ENCODE measurements around the gene ATP6AP1. TPM values are rescaled to one million over a fixed set of nuclear protein-coding genes. Genes with fewer than 3 reads are reported as not detected.

ATP6AP1 gene, protein sequence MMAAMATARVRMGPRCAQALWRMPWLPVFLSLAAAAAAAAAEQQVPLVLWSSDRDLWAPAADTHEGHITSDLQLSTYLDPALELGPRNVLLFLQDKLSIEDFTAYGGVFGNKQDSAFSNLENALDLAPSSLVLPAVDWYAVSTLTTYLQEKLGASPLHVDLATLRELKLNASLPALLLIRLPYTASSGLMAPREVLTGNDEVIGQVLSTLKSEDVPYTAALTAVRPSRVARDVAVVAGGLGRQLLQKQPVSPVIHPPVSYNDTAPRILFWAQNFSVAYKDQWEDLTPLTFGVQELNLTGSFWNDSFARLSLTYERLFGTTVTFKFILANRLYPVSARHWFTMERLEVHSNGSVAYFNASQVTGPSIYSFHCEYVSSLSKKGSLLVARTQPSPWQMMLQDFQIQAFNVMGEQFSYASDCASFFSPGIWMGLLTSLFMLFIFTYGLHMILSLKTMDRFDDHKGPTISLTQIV
- total RNA-seq: 55.6 and 70.9 TPM in 2 replicates

DNA sequence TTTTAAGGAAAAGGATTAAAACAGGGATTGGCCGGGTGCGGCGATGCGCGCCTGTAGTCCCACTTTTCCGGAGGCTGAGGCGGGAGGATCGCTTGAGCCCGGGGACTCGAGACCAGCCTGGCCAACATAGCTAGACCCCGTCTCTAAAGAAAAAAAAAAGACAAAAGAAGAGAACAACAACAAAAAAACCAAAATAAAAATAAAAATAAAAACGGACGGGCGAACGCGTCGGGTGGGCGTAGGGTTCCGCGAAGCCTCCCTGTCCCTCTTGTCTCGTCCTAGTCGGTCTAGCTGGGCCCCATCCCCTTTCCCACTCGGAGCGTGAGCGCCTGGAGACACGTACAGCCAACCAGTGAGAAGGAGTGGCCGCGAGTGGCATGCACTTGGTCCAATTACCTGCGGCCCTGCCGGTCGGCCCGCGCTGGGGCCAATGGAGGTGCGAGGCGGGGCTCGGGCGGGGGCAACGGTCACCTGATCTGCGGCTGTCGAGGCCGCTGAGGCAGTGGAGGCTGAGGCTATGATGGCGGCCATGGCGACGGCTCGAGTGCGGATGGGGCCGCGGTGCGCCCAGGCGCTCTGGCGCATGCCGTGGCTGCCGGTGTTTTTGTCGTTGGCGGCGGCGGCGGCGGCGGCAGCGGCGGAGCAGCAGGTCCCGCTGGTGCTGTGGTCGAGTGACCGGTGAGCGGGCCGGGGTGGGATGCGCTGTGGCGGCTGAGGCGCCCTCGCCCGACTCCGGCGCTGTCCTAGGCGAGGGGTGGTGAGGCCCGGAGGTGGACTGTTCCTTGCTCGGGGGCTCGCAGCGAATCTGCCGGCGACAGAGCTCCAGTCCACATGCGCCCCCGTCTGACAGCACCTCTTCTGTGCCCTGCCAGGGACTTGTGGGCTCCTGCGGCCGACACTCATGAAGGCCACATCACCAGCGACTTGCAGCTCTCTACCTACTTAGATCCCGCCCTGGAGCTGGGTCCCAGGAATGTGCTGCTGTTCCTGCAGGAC, at the start of gene ATP6AP1:
TSS of gene ATP6AP1 (plus strand) at position 502 of the 996 bp plus-strand sequence. CDS start at position 518, 16 bp downstream.

DNA sequence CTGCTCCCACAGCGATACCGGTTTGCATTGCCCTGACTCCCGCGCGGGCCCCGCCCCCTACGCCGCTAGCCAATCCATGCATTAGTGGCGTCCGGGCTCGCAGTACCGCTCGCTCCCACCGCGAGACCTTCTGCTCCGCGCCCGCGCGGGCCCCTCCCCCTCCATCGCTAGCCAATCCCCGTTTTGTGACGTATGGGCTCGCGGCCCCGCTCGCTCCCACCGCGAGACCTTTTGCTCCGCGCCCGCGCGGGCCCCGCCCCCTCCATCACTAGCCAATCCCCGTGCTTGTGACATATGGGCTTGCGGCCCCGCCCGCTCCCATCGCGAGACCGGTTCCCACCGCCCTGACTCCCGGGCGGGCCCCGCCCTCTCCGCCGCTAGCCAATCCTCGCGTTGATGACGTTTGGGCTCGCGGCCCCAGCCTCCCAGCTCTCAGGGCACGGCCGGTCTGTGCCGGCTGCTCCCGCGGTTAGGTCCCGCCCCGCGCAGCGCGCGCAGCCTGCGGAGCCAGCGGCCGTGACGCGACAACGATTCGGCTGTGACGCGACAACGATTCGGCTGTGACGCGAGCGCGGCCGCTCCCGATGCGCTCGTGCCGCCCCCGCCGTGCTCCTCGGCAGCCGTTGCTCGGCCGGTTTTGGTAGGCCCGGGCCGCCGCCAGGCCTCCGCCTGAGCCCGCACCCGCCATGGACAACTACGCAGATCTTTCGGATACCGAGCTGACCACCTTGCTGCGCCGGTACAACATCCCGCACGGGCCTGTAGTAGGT, 49.5 kb upstream of the ATP6AP1 start, which contains the start of gene EMD:
TSS of gene EMD (plus strand) at position 497 of the 770 bp plus-strand sequence. CDS start at position 687, 190 bp downstream.

DNA sequence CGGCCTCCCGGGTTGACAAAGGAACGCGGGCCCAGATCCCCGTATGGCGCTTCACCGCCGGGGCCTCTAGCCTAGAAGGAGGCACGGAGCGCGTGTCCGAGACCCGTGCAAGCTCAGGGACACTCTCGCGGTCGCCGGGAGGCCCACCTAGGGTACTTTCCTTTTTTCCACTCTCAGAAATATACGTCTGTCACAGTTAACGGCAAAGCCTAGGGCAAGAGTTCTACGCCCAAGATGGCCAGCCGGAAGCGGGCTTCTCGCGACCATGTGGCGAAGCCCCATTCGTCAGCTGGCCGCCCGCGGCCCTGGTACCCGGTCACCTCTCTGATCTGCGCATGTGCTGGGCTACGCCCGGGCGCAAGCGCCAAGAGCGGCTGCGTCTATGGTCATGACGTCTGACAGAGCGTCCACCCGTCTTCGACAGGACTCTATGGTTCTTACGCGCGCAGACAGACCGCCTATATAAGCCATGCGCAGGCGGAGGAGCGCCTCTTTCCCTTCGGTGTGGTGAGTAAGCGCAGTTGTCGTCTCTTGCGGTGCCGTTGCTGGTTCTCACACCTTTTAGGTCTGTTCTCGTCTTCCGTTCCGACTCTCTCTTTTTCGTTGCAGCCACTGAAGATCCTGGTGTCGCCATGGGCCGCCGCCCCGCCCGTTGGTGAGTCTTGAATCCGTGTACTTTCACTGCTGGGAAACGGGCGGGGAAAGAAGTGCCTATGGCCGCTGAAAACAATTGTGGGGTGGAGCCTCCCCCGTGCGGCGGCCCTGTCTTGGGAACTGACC, 30.4 kb upstream of the ATP6AP1 start, which contains the start of gene RPL10:
TSS of gene RPL10 (plus strand) at position 490 of the 780 bp plus-strand sequence. CDS start at position 633, 143 bp downstream.

DNA sequence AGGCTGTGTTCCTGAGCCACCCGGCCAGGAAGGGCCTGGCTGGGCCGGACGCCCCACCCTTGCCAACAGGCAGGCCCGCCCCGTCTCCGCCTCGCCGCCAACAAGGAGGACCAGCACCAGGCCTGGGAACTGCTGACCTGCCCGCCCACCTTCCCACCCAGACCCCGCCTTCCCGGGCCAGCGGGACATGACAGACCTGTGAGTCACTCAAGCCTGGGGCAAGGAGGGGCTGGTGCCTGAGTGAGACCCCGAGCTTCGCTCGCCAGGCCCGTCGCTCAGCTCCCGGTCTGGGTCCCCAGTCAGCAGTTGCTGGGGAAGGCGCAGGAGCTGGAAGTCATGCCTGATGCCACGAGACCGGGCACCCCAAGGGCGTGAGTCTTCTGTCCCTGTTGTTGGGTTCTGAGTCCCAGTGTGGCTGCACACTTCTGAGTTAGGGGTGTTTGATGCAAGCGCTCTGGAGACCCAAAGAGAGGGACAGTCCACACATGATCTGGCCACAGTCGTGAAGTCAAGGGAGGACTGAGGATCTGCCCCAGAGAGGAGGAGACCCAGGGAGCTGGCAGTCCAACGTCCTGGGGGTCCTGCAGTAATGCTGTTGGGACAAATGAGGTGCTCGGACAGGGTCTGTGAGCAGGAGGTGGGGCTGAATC, 19.1 kb upstream of the ATP6AP1 start, which contains the start of gene DNASE1L1:
TSS of gene DNASE1L1 (minus strand) at position 33 of the 650 bp plus-strand sequence. CDS start 3,686 bp downstream, outside the sequence.

DNA sequence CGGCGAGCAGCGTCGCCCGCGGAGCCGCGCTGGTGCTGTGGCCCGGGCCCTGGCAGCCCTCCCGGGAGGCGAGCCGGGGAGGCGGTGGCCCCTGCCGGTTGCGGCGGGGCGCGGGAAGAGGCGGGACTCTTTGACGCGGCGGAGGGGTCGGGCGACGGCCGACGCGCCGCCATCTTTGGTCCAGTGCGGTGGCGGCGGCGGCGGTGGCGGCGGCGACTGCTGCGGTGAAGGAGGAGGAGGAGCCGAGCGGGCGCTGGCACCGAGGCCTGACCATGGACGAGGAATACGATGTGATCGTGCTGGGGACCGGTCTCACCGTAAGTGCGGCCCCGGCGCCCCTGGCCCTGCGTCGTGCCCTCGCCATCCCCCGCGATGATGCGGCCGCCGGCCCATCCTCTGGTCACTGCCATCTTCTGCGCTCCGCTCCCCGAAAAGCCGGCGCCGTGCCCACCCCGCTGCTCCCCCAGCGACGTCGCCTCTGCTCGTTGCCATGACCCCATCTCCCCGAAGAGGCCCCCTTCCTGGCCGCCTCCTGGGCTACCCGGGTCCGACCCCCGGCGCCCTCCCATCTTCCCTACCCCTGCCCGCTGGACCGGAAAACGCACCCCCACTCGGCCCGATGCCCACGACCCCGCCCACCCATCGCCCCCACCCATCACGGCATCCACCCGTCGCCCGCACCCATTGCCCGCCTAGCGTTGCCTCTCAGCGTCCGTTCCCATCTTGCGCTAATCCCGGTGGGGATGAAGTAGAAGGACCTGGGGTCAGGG, 8.7 kb downstream of the ATP6AP1 start, which contains the start of gene GDI1:
TSS of gene GDI1 (plus strand) at position 172 of the 770 bp plus-strand sequence. CDS start at position 273, 101 bp downstream.

DNA sequence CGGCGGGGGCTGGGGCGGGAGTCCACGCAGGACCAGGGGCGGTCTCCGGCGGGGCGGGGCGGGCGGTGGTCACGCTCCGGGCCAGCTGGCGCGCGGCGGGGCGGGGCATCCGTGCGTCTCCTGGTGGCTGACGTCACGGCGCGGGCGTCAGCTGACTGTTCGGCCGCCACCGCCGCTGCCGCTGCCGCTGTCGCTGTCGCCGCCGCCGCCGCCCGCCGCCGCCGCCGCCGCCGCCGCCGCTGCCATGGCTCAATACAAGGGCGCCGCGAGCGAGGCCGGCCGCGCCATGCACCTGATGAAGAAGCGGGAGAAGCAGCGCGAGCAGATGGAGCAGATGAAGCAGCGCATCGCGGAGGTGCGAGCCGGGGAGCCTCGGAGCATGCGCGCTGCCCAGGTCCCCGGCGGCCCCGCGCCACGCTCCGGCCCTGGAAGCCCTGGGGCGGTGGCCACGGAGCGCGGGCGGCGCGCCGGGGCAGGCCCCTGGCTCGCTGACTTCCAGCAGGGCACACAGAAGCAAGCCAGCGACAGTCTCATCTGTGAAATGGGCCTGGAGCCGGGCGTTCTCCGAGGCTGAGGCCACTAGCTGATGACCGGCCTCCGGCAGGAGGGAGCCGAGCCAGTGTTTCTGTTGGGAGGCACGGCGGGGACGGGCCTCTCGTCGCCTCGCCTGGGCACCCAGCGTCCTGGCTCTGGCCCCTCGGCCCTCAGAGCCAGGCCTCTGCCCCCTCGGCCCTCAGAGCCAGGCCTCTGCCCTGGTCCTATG, 15.7 kb downstream of the ATP6AP1 start, which contains the start of gene FAM50A:
TSS of gene FAM50A (plus strand) at position 150 of the 763 bp plus-strand sequence. CDS start at position 245, 95 bp downstream.

DNA sequence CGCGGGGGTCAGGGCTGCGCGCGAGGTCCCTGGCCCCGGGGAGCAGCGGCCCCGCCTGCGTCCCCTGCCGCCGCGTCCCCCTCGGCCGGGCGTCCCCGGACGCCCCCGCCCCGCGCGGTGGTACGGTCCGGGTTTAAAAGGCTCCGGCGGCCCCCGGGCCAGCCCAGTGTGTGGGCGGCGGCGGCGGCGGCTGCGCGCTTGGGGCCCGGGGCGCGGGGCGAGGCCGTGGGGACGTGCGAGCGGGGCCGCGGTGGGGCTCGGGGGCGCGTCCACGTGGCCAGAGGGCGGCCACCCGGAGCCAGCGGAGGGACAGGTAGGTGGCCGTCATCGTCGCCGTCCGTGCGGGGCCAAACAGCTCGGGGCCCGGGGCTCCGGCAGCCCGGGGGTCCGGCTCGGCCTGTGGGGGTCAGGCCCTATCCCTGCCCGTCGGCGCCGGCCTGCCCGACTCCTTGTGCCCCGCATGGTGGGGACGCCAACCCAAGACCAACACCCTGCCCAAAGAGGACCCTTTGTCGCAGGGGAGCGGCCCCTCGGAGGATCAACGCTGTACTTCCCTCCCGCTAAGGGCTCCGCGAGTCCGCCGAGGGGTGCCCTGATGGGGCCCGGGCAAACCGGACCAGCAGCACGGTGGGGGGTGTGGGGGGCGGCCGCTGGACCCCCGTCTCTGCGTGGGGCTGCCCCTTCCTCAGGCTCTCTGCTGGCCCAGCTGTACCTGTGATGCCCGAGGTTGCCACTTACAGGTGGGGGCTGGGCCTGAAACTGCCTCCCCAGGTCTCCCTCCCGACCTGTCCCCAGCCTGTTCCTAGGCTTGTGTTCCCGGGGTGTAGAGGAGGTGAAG, 29.9 kb downstream of the ATP6AP1 start, which contains the start of gene PLXNA3:
TSS of gene PLXNA3 (plus strand) at position 166 of the 838 bp plus-strand sequence. CDS start 1,903 bp downstream, outside the sequence.

DNA sequence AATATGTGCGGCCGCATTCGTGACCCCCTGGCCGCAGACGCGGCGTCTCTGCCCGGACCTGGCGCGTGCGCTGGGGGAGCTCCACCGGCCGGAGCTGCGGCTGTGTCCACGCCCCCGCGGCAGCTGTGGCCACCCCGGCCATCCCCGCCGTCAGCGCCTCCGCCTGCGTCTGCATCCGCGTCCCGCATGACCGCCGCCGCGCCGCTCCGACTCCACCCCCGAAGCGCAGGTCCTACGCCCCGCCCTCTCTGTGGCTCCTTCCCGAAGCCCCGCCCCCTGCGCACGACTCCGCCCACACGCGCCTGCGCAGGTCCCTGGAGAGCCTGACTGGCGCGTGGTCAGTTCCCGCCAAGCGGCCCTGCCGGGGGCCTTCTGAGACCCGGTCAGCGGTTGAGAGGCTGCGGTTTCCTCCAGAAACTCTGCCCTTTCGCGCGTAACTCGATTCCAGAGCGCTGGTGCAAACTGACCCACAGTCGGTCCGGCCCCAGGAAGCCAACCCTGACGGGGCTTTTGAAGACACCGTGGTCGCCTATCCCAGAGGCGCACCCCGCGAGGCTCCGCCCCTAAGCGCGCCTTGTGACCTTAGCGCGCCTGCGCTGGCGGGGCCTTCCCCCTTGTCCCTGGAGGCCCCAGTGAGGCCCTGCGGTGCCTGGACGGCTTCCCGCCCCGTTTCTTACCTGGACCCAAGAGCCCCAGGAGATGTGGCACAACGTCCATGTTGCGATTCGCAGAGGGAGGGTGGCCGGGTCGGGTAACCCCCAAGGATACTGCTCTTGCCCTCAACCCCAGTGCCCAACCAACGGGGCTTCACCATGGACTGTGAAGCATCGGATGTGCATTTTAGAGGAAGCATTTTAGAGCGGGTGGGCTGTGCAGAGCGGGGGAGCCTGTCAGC, 50.5 kb downstream of the ATP6AP1 start, which contains the start of gene LAGE3:
TSS of gene LAGE3 (minus strand) at position 554 of the 895 bp plus-strand sequence. CDS start at position 188, 366 bp downstream.

Other genes starting within 250 kb of the ATP6AP1 start
- gene OPN1MW, start 246.1 kb upstream of the ATP6AP1 start, total RNA-seq: not detected in 2 replicates
- not detected in 2 replicates for gene OPN1MW2, start 208.9 kb upstream of the ATP6AP1 start, total RNA-seq
- gene OPN1MW3, start 171.1 kb upstream of the ATP6AP1 start, total RNA-seq: not detected in 2 replicates
- gene TEX28, start 133.6 kb upstream of the ATP6AP1 start, total RNA-seq: not detected in 2 replicates
- gene TKTL1, start 132.9 kb upstream of the ATP6AP1 start, total RNA-seq: not detected in 2 replicates
- 2,321 and 2,651 TPM in 2 replicates for gene FLNA, start 54.0 kb upstream of the ATP6AP1 start, total RNA-seq
- 24.4 and 27.7 TPM in 2 replicates for gene EMD, start 49.4 kb upstream of the ATP6AP1 start, total RNA-seq
- 2,053 and 2,384 TPM in 2 replicates for gene RPL10, start 30.3 kb upstream of the ATP6AP1 start, total RNA-seq
- gene DNASE1L1, start 19.4 kb upstream of the ATP6AP1 start, total RNA-seq: 128 and 141 TPM in 2 replicates
- gene TAFAZZIN, start 17.1 kb upstream of the ATP6AP1 start, total RNA-seq: 13.3 and 16.0 TPM in 2 replicates
- gene GDI1, start 8.5 kb downstream of the ATP6AP1 start, total RNA-seq: 90.6 and 111 TPM in 2 replicates
- 107 and 133 TPM in 2 replicates for gene FAM50A, start 15.5 kb downstream of the ATP6AP1 start, total RNA-seq
- gene PLXNA3, start 29.6 kb downstream of the ATP6AP1 start, total RNA-seq: 20.3 and 22.1 TPM in 2 replicates
- gene LAGE3, start 50.6 kb downstream of the ATP6AP1 start, total RNA-seq: 14.2 and 20.3 TPM in 2 replicates
- gene UBL4A, start 57.9 kb downstream of the ATP6AP1 start, total RNA-seq: 35.7 and 43.7 TPM in 2 replicates
- 15.9 and 16.5 TPM in 2 replicates for gene SLC10A3, start 62.0 kb downstream of the ATP6AP1 start, total RNA-seq
- 29.7 and 31.0 TPM in 2 replicates for gene FAM3A, start 87.6 kb downstream of the ATP6AP1 start, total RNA-seq
- gene G6PD, start 118.2 kb downstream of the ATP6AP1 start, total RNA-seq: 73.5 and 79.2 TPM in 2 replicates
- gene IKBKG, start 118.9 kb downstream of the ATP6AP1 start, total RNA-seq: 13.6 and 13.8 TPM in 2 replicates
- gene CTAG1A, start 156.5 kb downstream of the ATP6AP1 start, total RNA-seq: not detected in 2 replicates
- gene CTAG1B, start 190.6 kb downstream of the ATP6AP1 start, total RNA-seq: not detected in 2 replicates
- gene CTAG2, start 224.9 kb downstream of the ATP6AP1 start, total RNA-seq: not detected in 2 replicates